GM20000 (cell line): ENCODE results near the gene COL6A1.

Experiments used
- DNase-seq: peaks from one replicate; pipeline ENCODE4 v3.0.0; 2012; ENCODE audit warnings: low spot score
- TF ChIP-seq, protein P1 (sequence below): IDR thresholded peaks from 2 replicates; pipeline ENCODE4 v1.5.1; 2012; ENCODE audit warnings: mild to moderate bottlenecking, control low read depth; ENCODE audit errors: extremely low read depth, missing control alignments

The COL6A1 gene

DNA sequence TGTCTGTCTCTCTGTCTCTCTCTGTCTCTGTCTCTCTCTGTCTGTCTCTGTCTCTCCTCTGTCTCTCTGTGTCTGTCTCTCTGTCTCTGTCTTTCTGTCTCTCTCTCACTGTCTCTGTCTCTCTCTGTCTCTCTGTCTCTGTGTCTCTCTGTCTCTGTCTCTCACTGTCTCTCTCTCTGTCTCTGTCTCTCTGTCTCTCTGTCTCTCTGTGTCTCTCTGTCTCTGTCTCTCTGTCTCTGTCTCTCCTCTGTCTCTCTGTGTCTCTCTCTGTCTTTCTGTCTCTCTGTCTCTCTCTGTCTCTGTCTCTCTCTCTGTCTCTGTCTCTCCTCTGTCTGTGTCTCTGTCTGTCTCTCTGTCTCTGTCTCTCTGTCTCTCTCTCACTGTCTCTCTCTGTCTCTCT, 873 bp upstream of the COL6A1 start:
- DNase-seq = no peak
- TF ChIP-seq, protein P1, sequence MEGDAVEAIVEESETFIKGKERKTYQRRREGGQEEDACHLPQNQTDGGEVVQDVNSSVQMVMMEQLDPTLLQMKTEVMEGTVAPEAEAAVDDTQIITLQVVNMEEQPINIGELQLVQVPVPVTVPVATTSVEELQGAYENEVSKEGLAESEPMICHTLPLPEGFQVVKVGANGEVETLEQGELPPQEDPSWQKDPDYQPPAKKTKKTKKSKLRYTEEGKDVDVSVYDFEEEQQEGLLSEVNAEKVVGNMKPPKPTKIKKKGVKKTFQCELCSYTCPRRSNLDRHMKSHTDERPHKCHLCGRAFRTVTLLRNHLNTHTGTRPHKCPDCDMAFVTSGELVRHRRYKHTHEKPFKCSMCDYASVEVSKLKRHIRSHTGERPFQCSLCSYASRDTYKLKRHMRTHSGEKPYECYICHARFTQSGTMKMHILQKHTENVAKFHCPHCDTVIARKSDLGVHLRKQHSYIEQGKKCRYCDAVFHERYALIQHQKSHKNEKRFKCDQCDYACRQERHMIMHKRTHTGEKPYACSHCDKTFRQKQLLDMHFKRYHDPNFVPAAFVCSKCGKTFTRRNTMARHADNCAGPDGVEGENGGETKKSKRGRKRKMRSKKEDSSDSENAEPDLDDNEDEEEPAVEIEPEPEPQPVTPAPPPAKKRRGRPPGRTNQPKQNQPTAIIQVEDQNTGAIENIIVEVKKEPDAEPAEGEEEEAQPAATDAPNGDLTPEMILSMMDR = no peak

- TF ChIP-seq, protein P1 = no peak
- DNase-seq = no peak
Measured at GRCh38 chr21:45982092-45982757, 655 bp downstream of the COL6A1 start.

DNA sequence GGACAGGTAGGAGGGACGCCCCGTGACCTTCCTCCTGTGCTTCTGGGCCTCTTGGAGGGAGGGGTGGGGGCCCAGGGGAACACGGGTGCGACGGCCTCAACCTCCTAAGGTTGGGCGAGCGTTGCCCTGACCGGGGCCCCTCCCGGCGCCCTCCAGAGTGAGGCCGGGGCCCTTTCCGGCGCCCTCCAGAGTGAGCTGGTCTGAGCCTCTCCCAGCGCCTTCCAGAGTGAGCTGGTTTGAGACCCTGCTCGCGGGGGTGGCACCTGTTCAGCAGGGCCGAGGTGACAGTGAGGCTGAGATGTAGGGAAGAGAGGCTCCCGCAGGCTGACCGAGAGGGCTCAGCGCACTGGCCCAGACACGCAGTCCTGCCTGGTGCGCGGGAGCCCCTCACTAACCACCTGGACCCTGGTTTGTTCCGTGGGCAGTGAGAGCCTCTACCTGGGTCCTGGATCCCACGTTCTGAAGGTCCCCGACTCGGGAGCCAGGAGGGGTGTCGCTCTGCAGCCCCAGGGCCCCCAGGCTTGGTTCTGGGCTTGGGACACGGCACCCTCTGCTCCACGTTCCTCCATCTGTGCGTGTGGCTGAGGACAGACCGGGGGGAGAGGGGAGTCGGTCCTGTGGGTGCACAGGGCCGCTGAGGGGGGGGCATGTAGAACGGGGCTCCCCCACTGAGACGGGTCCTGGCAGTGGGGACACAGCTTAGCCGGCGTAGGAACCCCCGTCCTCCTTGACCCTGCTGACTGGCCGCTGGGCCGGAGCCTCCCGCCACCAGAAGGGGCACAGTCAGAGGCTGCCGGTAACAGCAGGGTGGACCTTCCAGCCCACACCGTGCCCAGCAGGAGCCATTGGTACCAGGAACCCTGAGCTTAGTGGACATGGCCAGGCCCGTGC, 1.4 kb downstream of the COL6A1 start:
- TF ChIP-seq, protein P1 = no peak
- DNase-seq = no peak

DNA sequence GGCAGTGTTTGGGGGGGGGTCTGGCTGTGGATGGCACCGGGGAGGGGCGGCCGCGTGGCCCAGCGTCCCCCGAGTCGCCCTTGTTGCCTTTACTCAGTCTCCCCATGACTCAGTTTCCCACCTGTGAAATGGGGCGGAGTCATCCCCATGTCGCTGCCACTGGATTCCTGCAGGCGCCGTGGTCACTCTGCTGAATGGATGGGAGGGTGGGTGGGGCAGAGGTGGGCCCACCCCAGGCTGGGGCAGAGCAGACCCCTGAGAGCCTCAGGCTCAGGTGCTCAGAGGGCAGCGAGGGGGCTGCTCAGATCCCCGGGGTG, 2.0 kb downstream of the COL6A1 start:
- TF ChIP-seq, protein P1 = no peak
- DNase-seq = no peak

- no peak for DNase-seq
- TF ChIP-seq, protein P1 = no peak
Measured at GRCh38 chr21:45983981-45984551, 2.5 kb downstream of the COL6A1 start.

DNA sequence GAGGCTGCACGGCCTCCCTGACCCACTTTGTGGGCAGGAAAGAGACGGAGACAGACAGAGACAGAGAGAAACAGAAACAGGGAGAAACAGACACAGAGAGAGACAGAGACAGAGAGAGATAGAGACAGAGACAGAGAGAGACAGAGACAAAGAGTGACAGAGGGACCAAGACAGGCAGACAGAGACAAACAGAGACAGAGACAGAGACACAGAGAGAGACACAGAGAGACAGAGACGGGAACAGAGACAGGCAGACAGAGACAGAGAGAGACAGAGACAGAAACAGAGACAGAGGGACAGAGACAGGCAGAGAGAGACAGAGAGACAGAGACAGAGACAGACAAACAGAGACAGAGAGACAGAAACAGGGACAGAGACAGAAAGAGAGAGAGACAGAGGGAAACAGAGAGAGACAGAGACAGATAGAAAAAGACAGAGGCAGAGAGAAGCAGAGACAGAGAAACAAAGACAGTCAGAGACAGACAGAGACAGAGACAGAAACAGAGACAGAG, 3.1 kb downstream of the COL6A1 start:
- TF ChIP-seq, protein P1 = no peak
- DNase-seq = no peak
